HG03342 (cell line): ENCODE data around the gene CHRNA4.

ENCODE experiments used
- ATAC-seq: cut with Tn5 transposase; IDR thresholded peaks from one replicate; pipeline ENCODE4 v1.9.1; 2021; ENCODE audit warnings: mild to moderate bottlenecking, moderate library complexity; ENCODE audit not compliant: unreplicated experiment

The CHRNA4 gene

GRCh38 chr20:63379296-63379695, 18.1 kb upstream of the CHRNA4 start:
- no peak for ATAC-seq

DNA sequence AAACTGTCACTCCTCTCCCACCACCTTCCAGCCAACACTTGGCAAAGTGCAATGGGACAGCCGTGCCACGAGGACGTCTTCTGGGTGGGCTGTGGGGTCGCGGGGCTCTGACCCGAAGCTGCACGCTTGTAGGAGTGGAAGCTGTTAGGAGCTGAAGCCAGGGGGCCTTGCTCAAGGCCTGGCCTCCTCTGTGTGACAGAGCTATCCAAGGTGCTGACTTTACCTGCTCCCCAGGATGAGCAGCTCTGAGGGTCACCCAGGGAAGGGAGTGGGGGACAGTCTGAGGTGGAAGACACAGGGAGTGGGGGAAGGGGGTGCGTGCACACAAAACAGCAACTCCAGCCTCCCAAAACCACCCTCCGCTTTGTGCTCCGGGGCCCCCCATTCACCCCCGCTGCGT, 17.5 kb upstream of the CHRNA4 start:
- ATAC-seq, result no peak

DNA sequence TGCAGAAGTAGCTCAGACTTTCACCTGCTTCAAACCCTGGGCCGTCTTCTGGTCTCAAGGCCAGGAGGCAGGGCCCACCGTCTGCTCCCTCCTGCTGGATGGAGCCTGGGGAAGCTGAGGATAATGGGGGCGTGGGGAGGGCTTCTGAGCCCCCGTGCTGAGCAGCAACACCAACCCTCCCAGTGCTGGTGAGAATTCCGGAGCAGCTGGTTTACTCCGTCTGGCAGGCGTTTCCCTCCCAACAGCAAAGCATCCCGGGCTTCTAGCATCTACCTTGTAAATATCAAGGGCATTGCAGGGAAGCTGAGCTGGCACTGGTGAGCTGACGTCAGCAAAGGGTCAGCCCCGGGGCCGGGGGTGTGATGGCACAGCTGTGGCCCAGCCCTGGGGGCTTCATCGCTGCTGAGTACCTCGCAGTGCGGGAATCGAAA, 16.8 kb upstream of the CHRNA4 start:
- ATAC-seq, result no peak

DNA sequence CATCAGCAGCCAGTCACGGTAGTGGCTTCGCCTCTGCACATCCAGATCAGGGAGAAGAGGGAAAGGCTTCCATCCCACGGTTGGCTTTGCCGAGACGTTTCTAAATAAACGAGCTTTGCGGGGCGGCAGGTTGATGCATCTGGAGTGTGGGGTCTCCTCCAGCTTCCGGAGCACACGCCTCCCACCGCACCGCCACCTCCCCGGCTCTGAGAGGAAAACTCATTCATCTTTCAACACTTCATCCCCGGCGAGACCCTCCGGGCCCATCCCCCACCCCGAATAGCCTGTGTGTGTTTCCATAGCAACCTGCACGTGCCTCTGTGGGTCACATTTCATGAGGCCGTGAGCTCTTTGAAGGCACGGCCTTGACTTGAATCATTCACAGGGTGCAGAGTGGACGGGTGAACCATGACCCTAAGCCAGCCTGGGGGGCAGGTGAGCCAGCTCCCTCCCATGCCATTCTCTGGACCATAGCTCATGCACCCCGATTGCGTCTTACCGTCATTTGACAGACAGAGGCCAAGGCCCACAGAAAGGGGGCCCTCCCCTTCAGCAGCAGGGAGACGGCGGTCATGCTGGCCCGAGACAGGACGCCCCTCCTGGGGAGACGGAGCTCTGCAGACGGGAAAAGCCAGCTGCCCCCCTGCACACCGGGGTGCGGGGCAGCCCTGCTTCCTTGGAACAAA, 16.2 kb upstream of the CHRNA4 start:
- no peak for ATAC-seq

DNA sequence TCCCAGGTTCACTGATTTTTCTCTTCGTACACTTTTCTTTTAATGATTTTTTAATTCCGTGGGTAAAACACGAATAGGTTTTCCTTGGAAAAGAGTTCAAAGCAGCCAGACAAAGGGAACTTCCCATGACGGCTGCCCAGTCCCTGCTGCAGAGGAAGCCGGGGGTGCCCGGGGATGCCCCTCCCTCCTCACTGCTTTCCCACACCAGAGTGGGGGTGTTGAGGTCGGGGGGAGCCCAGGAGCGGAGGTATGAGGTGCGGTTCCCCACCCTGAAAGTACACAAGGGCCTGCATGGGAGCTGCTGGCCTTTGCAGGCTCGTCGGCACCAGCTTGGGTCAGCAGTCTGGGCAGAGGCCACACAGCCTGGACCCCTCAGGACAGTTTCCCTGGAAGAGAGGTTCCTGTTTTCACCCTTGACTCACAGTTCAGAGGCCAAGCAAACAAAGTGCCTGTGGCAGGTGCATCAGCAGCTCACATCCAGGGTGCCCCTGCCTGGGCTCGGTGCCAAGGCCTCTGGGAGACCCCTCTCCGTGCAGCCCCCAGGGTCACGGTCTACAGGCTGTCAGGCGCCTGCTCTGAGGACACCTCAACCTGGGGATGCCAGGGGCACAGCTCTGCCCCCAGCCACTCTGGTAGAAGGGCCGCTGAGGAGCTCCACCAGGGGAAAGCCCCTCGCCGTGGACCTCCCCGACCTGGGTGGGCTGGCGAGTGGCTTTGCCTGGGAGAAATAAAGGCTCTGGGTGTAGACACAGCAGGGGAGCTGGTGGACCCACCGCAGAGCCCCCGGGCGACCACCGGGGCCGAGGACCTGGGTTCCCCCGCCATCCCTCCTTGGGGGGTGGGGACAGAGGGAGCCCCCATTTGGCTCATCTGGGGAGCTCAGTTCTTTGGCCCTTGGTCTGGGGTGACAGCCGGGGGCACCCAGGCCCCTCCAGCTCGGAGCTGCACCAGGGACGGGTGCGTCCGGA, 15.4 kb upstream of the CHRNA4 start:
- no peak for ATAC-seq

DNA sequence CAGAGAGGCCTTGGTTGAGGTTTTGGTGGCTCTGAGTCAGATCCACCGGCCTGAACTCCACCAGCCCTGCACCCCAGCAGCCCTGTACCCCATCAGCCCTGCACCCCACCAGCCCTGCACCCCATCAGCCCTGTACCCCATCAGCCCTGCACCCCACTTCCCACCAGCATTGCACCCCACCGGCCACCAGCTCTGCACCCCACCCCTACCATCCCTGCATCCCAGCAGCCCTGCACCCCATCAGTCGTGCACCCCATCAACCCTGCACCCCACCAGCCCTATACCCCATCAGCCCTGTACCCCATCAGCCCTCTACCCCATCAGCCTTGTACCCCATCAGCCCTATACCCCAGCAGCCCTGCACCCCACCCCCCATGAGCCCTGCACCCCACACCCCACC, 14.3 kb upstream of the CHRNA4 start:
- no peak for ATAC-seq

GRCh38 chr20:63374504-63374903, 13.4 kb upstream of the CHRNA4 start:
- ATAC-seq, result no peak

DNA sequence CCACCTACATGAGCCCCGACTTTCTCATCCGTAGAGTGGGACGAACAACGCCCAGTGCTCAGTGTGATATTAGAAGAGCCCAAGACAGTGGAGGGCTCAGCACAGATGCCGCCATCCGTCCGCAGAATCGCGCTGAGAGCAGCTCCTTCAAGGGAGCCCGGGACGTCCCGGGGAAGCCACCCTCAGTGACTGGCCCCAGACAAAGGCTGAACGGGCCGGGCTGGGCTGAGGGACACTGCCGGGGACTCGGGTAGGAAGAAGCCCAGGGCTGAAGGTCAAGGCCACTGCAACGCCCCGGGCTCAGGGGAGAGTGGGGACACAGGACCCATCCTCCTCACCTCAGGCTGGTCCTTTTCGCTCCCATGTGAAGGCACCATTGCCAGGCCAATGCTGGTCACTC, 12.8 kb upstream of the CHRNA4 start:
- ATAC-seq, result no peak

DNA sequence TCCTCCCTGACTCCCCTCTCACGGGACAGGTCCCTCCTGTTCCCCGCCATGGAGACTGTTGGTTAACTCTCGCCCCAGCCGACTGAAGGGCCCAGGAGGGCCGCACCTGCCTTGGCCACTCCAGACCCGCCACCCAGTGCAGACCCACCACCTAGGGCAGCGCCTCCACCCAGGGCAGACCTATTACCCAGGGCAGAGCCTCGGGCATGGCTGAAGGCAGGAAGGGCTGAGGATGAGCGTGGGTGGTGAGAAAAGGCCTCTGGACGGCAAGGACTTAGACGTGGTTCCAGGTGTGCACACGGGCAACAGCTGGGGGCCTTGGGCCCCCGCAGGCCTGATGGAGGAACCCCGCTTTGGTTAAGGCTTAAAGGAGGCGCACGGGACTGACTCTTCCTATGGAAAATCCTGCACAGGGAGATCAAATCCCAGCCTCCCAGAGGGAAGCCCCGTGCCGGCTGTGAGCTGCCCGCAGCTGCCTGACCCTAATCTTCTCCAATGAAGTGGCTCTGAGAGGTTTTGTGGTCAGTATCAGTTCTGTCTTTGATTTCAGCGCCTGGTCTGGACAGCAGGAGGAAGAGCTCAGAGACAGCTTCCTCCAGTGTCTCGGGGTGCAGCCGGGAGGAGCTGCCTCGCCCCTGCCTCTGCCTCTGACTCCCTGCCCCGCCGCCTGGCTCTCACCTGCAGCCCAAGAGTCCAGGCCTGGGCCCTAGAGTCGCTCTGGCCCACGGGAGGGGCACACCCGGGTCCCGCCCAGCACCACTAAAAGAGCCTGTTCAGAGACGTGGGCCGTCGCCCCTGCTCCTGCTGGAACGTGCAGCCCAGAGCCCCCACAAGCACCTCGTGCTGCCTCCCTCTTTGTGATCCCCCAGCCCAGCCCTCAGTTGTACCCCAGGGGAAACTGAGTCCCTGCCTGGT, 12.1 kb upstream of the CHRNA4 start:
- ATAC-seq, result no peak

GRCh38 chr20:63371291-63371865, 10.2 kb upstream of the CHRNA4 start:
- no peak for ATAC-seq

GRCh38 chr20:63370618-63371187, 9.6 kb upstream of the CHRNA4 start:
- no peak for ATAC-seq

GRCh38 chr20:63369724-63370617, 8.8 kb upstream of the CHRNA4 start:
- no peak for ATAC-seq

GRCh38 chr20:63369024-63369530, 7.9 kb upstream of the CHRNA4 start:
- no peak for ATAC-seq

DNA sequence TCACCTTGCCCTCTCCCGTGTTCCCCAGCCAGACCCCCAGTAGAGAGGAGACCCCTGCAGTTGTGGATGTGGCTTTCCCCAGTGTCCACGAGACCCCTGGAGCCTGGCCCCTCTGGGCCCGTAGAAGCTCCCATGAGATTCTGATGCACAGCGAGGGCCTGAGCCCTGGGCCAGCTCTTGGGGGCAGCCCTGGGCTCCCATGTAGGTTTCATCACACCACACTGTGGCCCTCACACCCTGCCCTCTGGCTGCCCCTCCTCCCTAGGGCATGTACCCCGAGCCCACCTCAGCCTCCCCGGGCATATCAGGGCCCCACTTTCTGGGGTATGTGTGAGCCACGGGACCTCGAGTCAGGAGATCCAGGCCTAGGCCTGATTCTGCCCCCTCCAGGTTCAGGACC, 7.0 kb upstream of the CHRNA4 start:
- ATAC-seq, result no peak

- no peak for ATAC-seq
Measured at GRCh38 chr20:63367446-63368055, 6.4 kb upstream of the CHRNA4 start.

- no peak for ATAC-seq
Measured at GRCh38 chr20:63366390-63367365, 5.5 kb upstream of the CHRNA4 start.

- ATAC-seq, result no peak
Measured at GRCh38 chr20:63365601-63366389, 4.6 kb upstream of the CHRNA4 start.
